Dedifferentiated amniotic fluid mesenchymal stem cell (primary cell): ENCODE measurements around the gene RANBP6.
"Not testable (repeated sequence)": the region's sequence is repeated elsewhere in the genome, so short reads cannot be mapped to it uniquely, and the experiment has no call there.

Experiments
- DNase-seq: peaks from one replicate; pipeline ENCODE4 v3.0.0-alpha.2; 2016; ENCODE audit errors: extremely low spot score

RANBP6 gene

GRCh38 chr9:6015278-6016157, at the start of gene RANBP6:
Gene RANBP6, minus strand, starts transcription at chr9:6015624. Its CDS starts 17 bp downstream, at chr9:6015607.
- peak; percentile 78 for DNase-seq

DNA sequence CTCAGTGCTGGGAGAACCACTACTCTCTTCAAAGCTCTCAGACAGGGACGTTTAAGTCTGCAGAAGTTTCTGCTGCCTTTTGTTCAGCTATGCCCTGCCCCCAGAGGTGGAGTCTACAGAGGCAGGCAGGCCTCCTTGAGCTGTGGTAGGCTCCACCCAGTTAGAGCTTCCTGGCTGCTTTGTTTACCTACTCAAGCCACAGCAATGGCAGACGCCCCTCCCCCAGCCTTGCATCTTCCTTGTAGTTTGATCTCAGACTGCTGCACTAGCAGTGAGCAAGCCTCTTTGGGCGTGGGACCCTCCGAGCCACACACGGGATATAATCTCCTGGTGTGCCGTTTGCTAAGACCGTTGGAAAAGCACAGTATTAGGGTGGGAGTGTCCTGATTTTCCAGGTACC, 47.7 kb upstream of the RANBP6 start:
- DNase-seq, result not testable (repeated sequence)

- DNase-seq, result no peak
Measured at GRCh38 chr9:6055666-6056065, 40.2 kb upstream of the RANBP6 start.

- DNase-seq, result peak; percentile 78
Measured at GRCh38 chr9:6055216-6055615, 39.8 kb upstream of the RANBP6 start.

GRCh38 chr9:6054280-6055099, 39.1 kb upstream of the RANBP6 start:
- peak; percentile 64 for DNase-seq

DNA sequence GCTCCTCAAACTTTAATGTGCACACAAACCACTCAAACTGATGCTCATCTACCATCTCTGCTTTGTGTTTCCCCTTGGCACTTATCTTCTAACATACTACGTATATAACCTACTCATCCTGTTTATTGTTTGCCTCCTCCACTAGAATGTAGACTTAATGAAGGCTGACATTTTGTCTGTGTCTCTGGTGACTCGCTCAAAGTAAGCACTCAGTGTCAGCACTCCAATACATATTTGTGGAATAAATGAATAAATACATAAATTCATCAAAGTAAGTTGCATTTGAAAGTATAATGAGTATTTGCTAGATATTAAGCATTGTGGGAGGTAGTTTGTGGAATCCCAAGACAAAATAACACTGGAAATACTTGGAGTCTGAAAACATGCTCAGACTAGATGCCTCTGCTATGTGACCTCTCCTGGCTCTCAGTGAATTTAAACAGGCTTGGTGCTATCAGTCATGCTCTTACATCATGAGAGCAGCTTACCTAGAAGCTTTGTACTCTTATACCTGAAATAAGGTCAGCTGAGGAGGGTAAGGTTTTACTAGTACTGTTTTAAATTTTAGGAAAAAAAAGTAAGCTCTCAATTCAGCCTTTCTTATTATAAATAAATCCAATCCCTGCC, 37.0 kb upstream of the RANBP6 start:
- DNase-seq, result no peak

DNA sequence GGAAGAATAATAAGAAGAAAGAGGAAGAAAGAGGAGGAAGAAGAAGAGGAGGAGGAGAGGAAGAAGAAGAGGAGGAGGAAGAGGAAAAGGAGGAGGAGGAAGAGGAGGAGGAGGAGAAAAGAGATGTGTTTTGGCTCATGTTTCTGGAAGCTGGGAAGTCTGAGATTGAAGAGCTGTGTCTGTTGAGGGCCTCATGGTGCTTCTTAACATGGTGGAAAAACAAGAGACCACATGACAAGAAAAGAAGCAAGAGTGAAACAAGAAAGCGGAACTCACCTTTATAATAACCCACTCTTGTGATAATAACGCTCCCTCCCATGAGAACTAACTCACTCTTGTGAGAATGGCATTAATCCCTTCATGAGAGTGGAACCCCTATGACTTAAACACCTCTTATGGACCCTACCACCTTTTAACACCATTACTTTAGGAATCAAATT, 36.1 kb upstream of the RANBP6 start:
- no peak for DNase-seq

- no peak for DNase-seq
Measured at GRCh38 chr9:6049798-6050197, 34.4 kb upstream of the RANBP6 start.

- no peak for DNase-seq
Measured at GRCh38 chr9:6048039-6048438, 32.6 kb upstream of the RANBP6 start.

GRCh38 chr9:6047020-6047419, 31.6 kb upstream of the RANBP6 start:
- DNase-seq, result no peak

DNA sequence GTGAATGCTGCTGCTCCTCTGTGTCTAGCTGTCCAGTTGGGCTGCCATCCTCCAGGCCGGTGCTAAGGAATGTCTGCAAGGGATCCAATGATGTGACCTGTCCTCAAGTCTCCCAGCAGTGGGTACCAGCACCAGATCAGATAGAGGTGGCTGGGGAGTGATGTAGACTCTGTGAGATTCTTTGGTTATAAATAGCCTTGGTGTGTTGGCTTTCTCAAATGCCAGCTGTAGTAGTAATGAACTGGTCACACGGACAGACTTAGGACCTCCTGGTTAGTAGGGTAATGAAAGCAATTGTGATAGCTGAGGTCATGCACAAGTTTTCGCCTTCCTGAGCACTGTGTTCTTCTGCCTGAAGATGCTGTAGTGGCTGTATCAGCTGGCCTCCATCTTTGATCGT, 29.9 kb upstream of the RANBP6 start:
- no peak for DNase-seq

GRCh38 chr9:6040077-6040476, 24.7 kb upstream of the RANBP6 start:
- DNase-seq, result no peak

- DNase-seq, result no peak
Measured at GRCh38 chr9:6036391-6036790, 21.0 kb upstream of the RANBP6 start.

GRCh38 chr9:6034954-6035353, 19.5 kb upstream of the RANBP6 start:
- no peak for DNase-seq

- DNase-seq, result no peak
Measured at GRCh38 chr9:6029604-6030274, 14.3 kb upstream of the RANBP6 start.

GRCh38 chr9:6024035-6024554, 8.7 kb upstream of the RANBP6 start:
- DNase-seq, result no peak

DNA sequence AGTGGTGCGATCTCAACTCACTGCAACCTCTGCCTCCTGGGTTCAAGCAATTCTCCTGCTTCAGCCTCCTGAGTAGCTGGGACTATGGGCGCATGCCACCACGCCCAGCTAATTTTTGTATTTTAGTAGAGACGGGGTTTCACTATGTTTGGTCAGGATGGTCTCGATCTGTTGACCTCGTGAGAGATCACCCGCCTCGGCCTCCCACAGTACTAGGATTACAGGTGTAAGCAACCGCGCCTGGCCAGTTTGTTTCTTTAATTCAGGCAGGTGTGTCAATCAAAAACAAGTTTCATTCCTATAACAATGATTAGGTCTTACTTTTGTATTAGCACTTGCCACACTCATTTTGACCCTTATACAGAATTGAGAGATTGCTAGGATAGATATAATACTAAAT, 1.6 kb upstream of the RANBP6 start:
- DNase-seq, result not testable (repeated sequence)

DNA sequence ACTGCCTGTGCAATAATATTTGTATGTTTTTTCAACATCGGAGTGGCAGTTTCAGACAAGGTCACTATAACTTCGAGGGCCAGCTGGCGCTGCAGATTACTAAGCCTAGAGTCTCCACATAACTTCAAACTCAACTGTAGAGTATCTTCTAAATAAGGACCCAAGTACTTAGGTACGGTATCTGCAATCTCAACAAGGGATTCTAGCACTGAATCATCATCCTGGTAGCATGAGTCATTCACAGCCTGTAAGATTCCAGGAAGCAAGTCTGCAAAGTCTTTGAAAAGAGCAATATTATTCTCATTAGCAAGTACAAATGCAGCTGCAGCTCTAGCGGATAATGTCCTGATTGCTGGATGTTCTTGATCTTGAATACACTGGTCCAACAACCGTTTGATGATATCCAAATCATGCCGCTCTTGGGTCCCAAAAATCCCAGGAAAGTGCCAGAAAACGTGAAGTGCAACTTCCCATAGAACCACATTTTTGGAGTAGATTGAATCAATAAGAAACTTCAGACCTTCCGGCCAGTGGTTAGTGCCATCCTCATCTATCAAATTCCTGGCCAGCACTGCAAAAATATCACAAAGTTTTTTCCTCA, 654 bp downstream of the RANBP6 start:
- peak; percentile 25 for DNase-seq

DNA sequence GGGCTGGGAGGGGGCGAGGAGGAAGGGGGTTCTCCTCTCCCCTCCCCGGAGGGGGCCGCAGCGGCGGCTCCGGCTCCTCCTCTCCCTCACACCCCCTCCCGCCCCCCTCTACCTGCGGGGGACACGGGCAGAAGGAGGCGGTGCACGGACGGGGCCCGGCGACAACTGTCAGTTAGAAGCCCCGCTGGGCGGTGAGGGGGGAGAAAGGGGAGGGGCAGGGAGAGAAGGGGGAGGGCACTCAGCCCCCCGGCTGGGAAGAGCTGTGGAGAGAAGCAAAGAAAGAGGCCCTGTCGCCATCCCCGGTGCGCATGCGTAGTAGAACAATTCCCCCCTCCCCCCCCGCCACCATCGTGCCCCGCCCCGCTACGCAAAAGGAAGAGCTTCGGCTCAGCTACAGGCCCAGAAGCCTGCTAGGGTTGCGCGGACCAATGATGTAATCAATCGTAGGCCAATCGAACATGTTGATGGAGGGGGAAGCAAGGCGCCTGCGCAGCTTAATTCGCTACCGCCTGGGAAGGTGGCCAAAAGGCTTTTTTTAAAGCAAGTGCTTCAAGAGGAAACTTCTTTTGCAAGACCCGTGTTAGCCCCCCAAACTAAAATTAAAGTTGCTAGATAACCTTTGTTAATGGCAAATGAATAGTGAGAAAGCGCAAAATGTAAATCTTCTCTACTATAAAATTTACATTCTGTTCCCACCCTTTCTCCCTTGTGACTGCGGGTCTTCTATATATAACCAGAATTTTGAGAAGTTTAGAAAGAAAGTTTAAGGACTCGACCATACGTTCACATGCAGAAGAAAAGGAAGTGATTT, 7.0 kb downstream of the RANBP6 start:
- peak; percentile 100 for DNase-seq

GRCh38 chr9:6007770-6008168, 7.7 kb downstream of the RANBP6 start:
- DNase-seq, result no peak
